HG02973 (cell line): ENCODE results near the gene NCAPD2.
"Not testable (repeated sequence)": the region's sequence is repeated elsewhere in the genome, so short reads cannot be mapped to it uniquely, and the experiment has no call there.

Source experiments
- ATAC-seq: cut with Tn5 transposase; IDR thresholded peaks from one replicate; pipeline ENCODE4 v1.9.1; 2021; ENCODE audit warnings: moderate library complexity; ENCODE audit not compliant: unreplicated experiment

Gene NCAPD2

DNA sequence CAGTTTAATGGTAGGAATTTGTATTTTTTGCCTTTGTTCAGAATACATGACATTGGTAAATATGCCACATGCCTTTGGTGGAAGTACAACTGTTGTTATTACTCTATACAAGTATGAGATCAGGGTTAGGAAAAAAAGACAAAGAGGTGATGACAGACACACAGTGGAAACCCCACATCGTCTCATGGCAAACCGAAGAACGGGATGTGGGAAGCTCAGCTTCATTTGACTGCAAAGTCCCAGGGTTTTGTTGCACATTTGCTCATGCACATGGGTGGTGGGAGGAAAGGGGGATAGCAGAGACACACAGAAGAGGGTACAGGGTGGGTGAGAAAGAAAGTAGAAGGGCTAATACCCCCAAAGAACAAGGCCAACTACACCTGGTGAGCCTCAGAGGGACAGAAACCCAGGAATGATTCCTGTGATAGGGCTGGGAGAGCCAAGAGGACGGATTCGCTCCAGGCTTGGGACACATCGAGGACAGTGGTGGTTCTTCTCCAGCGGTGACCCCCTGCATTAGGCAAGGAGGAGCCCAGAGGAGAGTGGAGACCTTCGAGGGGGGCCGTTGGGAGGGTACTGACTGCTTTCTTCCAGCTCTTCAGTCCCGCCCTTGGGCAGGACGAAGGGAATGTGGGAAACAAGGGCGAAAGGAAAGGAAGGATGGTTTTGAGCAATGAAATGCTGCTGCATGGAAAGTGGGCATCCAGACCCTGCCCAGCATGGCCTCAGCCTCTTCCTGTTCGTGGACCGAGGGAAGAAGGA is 31.5 kb upstream of the NCAPD2 start:
- peak; percentile 3 for ATAC-seq

DNA sequence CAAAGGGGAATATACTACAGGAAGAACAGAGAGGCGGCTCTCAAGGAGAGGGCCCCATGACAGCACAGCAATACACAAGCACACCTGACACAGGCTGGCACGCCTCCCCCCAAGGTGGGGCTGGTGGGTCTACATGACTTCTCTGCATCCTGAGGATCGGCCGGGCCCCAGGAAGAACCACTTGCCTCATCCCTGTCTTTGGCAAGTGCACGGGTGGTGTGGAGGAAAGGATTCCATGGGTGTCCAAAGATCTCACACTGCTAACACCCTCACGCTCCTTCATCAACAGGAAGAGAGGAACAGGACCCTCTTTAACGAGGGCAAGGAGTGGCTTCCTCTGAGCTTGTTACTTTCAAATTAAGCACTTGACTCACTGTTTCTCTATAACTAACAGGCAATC is 30.7 kb upstream of the NCAPD2 start:
- ATAC-seq, result no peak

DNA sequence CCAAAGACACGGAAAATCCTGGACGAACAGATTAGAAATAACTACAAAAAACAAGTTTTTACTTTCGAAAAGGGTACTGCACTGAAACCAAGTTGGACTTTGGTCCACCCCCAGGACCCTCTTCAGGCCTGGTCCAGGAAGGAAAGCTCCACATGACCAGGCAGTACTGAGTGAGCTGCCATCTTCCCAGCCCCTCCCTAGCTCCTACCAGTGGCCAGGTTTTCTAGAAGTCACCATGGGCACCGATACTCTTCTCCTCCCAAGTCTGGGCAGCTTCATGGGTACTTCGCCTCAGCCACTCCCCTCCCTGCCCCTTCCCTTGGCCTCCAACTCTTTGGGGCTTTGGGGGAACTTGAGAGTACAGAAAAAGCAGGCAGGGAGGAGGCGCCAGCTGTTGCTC is 30.0 kb upstream of the NCAPD2 start:
- ATAC-seq, result no peak

GRCh38 chr12:6464531-6464930 is 29.4 kb upstream of the NCAPD2 start:
- no peak for ATAC-seq

GRCh38 chr12:6465467-6466183 is 28.3 kb upstream of the NCAPD2 start:
- no peak for ATAC-seq

GRCh38 chr12:6466184-6466573 is 27.7 kb upstream of the NCAPD2 start:
- ATAC-seq, result no peak

GRCh38 chr12:6466751-6467150 is 27.2 kb upstream of the NCAPD2 start:
- ATAC-seq, result not testable (repeated sequence)

DNA sequence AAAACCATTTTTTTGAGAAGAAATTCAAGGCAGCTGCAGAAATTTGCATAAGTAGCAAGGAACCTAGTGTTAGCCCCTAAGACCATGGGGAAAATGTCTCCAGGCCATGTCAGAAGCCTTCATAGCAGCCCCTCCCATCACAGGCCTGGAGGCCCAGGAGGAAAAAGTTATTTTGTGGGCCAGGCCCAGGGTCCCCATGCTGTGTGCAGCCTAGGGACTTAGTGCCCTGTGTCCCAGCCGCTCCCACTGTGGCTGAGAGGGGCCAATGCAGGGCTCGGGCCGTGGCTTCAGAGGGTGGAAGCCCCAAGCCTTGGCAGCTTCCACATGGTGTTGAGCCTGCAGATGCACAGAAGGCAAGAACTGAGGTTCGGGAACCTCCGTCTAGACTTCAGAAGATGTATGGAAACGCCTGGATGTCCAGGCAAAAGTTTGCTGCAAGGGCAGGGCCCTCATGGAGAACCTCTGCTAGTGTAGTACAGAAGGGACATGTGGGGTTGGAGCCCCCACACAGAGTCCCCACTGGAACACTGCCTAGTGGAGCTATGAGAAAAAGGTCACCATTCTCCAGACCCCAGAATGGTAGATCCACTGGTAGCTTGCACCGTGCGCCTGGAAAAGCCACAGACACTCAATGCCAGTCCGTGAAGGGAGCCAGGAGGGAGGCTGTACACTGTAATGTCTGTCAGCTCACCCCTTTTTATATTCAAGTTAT is 26.2 kb upstream of the NCAPD2 start:
- ATAC-seq, result not testable (repeated sequence)

GRCh38 chr12:6468283-6468575 is 25.7 kb upstream of the NCAPD2 start:
- no peak for ATAC-seq

DNA sequence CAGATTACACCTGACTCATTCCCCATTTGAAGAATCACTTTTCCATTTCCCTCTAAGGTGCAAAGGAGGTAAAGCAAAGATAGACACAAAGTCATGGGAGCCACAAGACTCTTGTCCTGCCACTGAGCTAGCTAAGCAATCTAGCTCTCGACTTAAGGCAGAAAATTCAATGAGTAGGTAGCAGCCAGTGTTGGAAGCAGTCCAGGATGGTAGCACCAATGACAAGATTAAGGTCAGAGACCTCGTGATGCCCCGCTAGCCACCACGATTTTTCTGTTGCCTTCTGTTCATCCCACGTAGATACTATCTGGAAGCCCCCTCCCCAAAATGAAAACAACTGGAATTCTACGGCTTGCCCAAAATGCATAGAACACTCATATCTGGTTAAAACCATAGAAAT is 24.8 kb upstream of the NCAPD2 start:
- no peak for ATAC-seq

DNA sequence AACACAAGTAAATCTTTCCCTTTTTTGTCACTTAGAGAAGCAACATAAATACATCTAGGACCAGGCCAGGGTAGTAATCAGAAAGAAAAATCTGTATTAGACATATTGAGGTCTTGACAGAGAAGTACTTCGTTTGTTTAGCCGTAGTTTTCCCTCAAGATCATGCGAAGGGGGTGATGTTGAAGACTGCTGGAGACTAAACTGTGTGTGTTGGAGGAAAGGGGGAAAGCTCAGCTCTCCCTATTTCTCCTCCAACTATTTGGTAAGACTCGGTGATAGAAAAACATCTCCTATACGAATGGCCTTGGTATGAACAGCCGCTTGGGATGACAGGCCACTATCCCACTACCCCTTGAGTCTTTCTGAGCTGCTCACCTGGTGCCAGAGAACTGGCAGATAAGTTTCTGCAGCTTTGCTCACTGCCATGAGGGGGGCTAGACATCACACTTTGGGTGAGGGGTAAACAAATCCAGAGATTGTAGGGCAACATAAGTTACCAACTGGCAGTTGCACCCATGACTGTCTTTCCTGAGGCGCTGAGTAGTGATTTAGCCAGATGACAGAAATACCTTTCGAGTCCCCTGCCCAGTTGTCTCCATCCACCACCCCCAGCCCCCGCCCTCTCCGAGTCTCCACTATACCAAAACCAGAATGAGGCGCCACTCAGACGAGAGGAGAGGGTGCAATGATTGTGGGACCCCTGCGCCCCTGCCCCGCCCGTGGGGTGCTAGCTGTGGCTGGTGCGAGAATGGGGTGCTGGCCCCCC is 24.1 kb upstream of the NCAPD2 start:
- ATAC-seq, result no peak

GRCh38 chr12:6470375-6471163 is 23.3 kb upstream of the NCAPD2 start, which contains the start of gene VAMP1:
Gene VAMP1 (minus strand): TSS chr12:6470677. CDS start chr12:6470531, 146 bp downstream.
- peak; percentile 84 for ATAC-seq

DNA sequence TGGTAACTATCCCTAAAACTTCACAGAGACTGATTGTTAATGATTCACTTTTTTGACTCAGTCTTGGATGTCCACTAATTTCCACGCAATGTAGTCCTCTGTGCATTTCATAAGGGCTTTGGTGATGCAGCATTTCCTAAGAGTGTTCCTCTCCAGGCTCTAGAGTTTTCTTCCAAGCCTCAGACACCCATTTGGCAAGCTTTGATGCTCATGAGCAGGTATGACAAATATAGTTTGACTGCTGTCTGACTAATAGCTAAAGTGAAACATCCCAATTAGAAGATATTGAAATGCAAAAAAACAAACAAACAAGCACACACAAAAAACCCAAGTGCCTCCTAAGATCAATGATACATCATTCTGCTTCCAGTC is 21.9 kb upstream of the NCAPD2 start:
- ATAC-seq, result no peak

GRCh38 chr12:6472491-6472890 is 21.4 kb upstream of the NCAPD2 start:
- no peak for ATAC-seq

- ATAC-seq, result not testable (repeated sequence)
Measured at GRCh38 chr12:6475233-6475975, 18.5 kb upstream of the NCAPD2 start.

GRCh38 chr12:6476489-6476888 is 17.4 kb upstream of the NCAPD2 start:
- ATAC-seq, result no peak

GRCh38 chr12:6477601-6478377 is 16.1 kb upstream of the NCAPD2 start:
- ATAC-seq, result not testable (repeated sequence)

DNA sequence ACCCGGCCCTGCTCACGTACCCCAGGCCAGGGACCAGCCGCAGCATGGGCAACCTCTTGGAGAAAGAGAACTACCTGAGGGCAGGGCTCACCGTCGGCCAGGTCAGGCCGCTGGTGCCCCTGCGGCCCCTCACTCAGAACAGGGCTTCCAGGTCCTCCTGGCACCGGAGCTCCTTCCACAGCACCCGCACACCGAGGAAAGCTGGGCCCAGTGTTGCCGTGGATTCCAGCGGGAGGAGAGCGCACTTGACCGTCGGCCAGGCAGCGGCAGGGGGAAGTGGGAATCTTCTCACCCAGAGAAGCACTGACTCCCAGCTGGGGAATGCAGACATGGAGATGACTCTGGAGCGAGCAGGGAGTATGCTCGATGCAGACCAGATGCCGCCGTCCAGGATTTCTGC is 15.5 kb upstream of the NCAPD2 start:
- no peak for ATAC-seq

DNA sequence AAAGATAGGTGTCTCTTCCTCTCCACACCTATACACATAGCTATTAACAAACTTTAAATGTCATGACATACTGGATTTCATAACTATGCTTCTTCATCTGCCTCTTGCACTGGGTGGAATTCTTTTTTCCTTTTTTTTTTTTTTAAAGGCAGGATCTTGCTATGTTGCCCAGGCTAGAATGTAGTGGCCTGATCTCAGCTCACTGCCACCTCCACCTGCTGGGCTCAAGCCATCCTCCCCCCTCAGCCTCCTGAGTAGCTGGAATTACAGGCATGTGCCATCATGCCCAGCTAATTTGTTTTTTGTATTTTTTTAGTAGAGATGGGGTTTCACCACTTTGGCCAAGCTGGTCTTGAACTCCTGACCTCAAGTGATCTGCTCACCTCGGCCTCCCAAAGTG is 5.7 kb upstream of the NCAPD2 start:
- no peak for ATAC-seq
